IPS-15b (cell line): Measurements from ENCODE around the gene CYP11A1.

Source experiments
- H3K27me3 ChIP-seq: one replicate; pipeline ENCODE4 v1.6.1; 2013; ENCODE audit warnings: low read length; ENCODE audit not compliant: control insufficient read depth, insufficient read depth
- H3K36me3 ChIP-seq: one replicate; pipeline ENCODE4 v1.6.1; 2013; ENCODE audit warnings: low read length; ENCODE audit not compliant: control insufficient read depth, insufficient read depth
- H3K4me1 ChIP-seq: one replicate; pipeline ENCODE4 v1.6.1; 2013; ENCODE audit warnings: mild to moderate bottlenecking, low read length; ENCODE audit not compliant: control insufficient read depth, insufficient read depth
- H3K4me3 ChIP-seq: one replicate; pipeline ENCODE4 v1.5.1; 2013; ENCODE audit warnings: low read depth, low read length
- H3K9ac ChIP-seq: one replicate; pipeline ENCODE4 v1.6.1; 2013; ENCODE audit warnings: low read depth, mild to moderate bottlenecking, low read length
- H3K9me3 ChIP-seq: one replicate; pipeline ENCODE4 v1.6.1; 2013; ENCODE audit warnings: mild to moderate bottlenecking, low read length; ENCODE audit not compliant: control insufficient read depth, insufficient read depth

The CYP11A1 gene

DNA sequence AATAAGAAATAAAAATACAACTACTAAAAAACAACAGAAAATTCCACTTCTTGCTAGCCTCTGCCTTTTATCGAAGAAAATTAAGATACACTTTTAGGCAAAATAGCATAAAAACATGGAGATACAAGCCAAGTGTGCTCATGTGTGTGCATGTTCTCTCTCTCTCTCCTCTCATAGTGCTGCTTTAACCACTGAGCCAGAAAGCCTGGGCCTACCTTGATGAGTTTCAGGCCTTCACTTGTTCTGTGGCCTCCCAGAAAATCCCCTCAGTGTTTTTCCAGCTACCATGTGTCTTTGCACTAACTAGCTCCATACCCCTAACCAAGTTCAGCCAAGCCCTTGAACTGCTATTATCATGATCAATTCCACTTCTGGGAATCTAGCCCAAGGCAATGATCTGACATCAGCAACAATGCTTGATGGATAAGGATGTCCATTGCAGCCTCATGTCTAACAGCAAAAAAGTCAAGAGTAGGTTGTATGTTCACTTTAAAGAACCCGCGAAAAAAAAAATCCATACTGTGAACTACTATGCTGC lies 18.1 kb downstream of the CYP11A1 start:
- H3K36me3 ChIP-seq: no peaks in the 10 kb centered on the region
- peaks cover 10% of the 10 kb centered on the region for H3K4me1 ChIP-seq
- no peak overlapping the region for H3K9ac ChIP-seq

GRCh38 chr15:74347757-74348250 lies 19.6 kb downstream of the CYP11A1 start:
- Histone ChIP-seq H3K4me3 (no peak overlapping the region), H3K36me3 (no peaks in the 10 kb centered on the region), H3K9ac (no peak overlapping the region), H3K9me3 (no peaks in the 10 kb centered on the region), H3K27me3 (no peaks in the 10 kb centered on the region), H3K4me1 (peaks cover 10% of the 10 kb centered on the region)

More for the DNA sequence above, 18.1 kb downstream of the CYP11A1 start:
- no peaks in the 10 kb centered on the region for H3K27me3 ChIP-seq
- no peak overlapping the region for H3K4me3 ChIP-seq
- H3K9me3 ChIP-seq: peaks cover 2% of the 10 kb centered on the region

DNA sequence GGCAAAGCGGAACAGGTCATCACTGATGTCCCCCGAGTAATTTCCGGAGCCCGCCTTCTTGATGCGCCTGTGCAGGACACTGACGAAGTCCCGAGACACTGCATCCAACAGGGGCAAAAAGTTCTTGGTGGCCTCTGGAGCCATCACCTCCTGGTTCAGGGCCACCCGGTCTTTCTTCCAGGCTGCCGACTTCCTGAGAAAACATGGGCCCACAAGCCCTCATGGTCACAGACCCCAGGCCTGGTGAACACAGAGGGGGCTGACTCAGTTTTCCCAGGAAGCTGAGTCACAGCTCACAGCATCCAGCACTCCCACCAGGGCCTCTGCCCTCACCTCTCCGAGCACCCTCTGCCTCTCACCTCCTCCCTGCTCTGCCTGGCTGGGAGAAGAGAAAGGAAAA lies 22.4 kb downstream of the CYP11A1 start:
- Histone ChIP-seq H3K9me3 (no peaks in the 10 kb centered on the region), H3K4me3 (no peak overlapping the region), H3K4me1 (no peaks in the 10 kb centered on the region), H3K27me3 (no peaks in the 10 kb centered on the region), H3K36me3 (no peaks in the 10 kb centered on the region), H3K9ac (peak overlapping the region; percentile 12)

GRCh38 chr15:74343797-74344127 lies 23.7 kb downstream of the CYP11A1 start:
- no peaks in the 10 kb centered on the region for H3K36me3 ChIP-seq
- no peaks in the 10 kb centered on the region for H3K9me3 ChIP-seq
- H3K9ac ChIP-seq: no peak overlapping the region
- no peak overlapping the region for H3K4me3 ChIP-seq
- H3K27me3 ChIP-seq: no peaks in the 10 kb centered on the region
- no peaks in the 10 kb centered on the region for H3K4me1 ChIP-seq

DNA sequence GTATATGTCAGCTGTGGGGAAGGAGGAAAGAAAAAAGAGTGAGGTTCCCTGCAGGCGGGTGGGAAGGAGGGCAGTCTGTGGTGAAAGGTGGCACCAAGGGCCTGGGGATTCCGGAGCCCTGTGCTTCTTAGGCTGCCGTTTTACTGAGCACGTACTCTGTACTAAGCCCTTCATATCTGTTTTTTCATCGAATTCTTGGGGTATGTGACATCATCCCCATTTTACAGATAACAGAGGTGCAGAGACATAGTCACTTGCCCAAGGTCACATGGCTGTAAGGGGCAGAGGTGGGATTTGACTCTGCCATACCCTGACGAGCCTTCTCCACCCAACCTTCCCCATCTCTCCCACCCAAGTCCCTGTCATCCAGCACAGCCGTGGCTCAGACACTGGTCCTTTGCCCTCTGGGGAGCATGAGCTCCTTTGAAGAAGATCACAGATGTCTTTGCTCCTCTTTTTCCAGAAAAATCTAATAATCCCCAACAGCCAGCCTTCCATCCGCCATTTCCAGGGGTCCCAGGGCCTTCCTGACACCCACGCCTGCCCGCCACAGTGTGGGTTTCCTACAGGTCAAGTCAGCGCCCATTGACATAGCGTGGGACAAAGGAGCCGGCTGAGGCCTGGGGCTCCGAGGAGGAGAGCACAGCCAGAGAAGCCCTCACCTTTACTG lies 24.2 kb downstream of the CYP11A1 start:
- H3K9me3 ChIP-seq: no peaks in the 10 kb centered on the region
- no peak overlapping the region for H3K9ac ChIP-seq
- H3K27me3 ChIP-seq: no peaks in the 10 kb centered on the region
- H3K4me3 ChIP-seq: no peak overlapping the region
- no peaks in the 10 kb centered on the region for H3K4me1 ChIP-seq
- no peaks in the 10 kb centered on the region for H3K36me3 ChIP-seq

- H3K9ac ChIP-seq: no peak overlapping the region
- no peak overlapping the region for H3K4me3 ChIP-seq
- no peaks in the 10 kb centered on the region for H3K4me1 ChIP-seq
- no peaks in the 10 kb centered on the region for H3K9me3 ChIP-seq
- H3K27me3 ChIP-seq: no peaks in the 10 kb centered on the region
- no peaks in the 10 kb centered on the region for H3K36me3 ChIP-seq
Measured at GRCh38 chr15:74340150-74340549, 27.3 kb downstream of the CYP11A1 start.

GRCh38 chr15:74339371-74339770 lies 28.1 kb downstream of the CYP11A1 start:
- Histone ChIP-seq H3K4me3 (no peak overlapping the region), H3K9me3 (no peaks in the 10 kb centered on the region), H3K27me3 (peaks cover 1% of the 10 kb centered on the region), H3K9ac (no peak overlapping the region), H3K36me3 (no peaks in the 10 kb centered on the region), H3K4me1 (no peaks in the 10 kb centered on the region)

DNA sequence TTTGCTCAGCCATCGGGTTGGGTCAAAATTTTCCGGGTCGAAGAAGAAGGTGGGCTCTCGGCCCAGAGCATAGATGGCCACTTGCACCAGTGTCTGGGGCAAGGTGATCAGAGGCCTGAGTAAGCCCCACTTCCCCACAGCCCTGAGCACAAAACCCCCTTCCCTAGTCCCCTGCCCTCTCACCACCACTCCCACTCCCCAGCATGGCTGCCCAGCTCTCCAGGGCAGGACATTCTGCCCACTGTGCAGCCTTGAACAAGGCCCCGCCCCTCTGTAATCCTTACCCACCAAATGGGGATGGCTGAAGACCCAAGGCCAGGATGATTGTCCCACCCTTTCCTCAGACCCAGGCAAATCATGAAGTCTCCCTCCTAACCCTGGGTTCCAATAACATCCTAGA lies 28.8 kb downstream of the CYP11A1 start:
- H3K9ac ChIP-seq: no peak overlapping the region
- H3K4me3 ChIP-seq: no peak overlapping the region
- H3K36me3 ChIP-seq: no peaks in the 10 kb centered on the region
- no peaks in the 10 kb centered on the region for H3K9me3 ChIP-seq
- peaks cover 2% of the 10 kb centered on the region for H3K27me3 ChIP-seq
- no peaks in the 10 kb centered on the region for H3K4me1 ChIP-seq

GRCh38 chr15:74337607-74338211 lies 29.7 kb downstream of the CYP11A1 start:
- Histone ChIP-seq H3K27me3 (peaks cover 2% of the 10 kb centered on the region), H3K9me3 (no peaks in the 10 kb centered on the region)

DNA sequence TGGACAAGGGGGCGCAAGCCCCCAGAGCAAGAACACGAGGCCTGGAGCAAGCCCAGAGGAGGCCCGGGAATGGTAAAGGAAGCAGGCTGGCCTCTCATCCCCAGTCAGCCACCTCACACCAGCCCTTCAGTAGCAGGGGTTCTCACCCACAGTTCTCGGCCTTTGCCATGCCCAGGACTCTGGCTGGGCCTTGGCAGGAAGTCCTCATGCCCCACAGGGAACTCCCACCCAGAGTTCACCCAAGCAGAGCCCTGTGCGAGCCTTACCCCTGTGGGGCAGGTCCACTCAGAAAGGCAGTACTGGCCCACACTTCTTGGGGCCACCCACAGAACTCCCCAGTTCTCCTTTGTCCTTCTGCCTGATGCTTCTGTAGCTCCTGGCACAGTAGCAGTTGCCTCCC lies 30.3 kb downstream of the CYP11A1 start:
- Histone ChIP-seq H3K4me1 (no peaks in the 10 kb centered on the region), H3K9ac (no peak overlapping the region), H3K9me3 (no peaks in the 10 kb centered on the region), H3K27me3 (peaks cover 2% of the 10 kb centered on the region), H3K36me3 (no peaks in the 10 kb centered on the region), H3K4me3 (no peak overlapping the region)

More at GRCh38 chr15:74337607-74338211, 29.7 kb downstream of the CYP11A1 start:
- Histone ChIP-seq H3K4me1 (no peaks in the 10 kb centered on the region), H3K9ac (no peak overlapping the region), H3K4me3 (no peak overlapping the region), H3K36me3 (no peaks in the 10 kb centered on the region)

DNA sequence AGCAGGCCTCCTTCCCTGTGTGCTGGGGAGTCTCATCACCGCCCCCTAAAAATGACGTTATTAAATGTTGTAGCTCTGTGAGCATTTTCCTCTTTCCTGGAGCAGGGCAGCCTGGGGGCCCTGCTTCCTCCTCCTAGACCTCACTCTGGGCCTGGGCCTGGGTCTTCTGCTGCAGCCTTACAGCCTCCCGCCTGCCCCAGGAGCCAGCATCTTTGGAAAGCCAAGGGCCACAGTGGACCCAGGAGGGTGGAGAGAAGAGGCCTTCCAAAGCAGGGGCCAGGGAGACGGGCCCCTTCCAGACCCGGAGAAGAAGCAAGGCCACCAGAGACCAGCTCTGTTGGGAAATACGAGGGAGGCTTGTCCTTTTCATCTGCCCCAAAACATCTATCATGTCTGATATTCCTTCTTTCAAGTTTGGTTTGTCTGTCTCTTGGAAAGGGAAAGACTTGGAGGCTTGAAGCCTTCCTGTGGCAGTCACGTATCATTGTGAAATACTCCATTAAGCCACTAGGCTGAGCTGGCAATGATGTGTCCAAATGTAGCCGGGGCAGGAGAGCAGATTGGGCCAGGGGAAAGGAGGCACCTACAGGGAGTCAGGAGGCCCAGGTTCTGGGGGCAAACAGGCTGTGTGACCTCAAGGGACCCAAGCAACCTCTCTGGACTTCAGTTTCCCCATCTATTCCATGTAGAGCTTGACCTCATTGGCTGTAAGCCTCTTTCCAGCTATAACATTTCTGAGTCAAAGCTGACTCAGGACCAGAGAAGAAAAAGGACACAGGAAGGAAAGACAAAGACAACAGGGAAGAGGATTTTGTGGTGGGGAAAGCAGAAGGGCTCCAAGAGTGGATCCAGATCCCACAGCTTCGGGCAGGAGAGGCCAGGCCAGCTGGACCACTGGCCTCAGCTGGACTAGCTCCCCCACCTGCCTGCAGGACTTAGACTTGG lies 31.1 kb downstream of the CYP11A1 start:
- H3K9me3 ChIP-seq: no peaks in the 10 kb centered on the region
- H3K27me3 ChIP-seq: peaks cover 2% of the 10 kb centered on the region
- H3K4me1 ChIP-seq: no peaks in the 10 kb centered on the region
- H3K36me3 ChIP-seq: no peaks in the 10 kb centered on the region
- H3K4me3 ChIP-seq: no peak overlapping the region
- no peak overlapping the region for H3K9ac ChIP-seq
